Umbilical cord (tissue), 2 donors: ENCODE measurements around the gene CCL19. TPM values are rescaled to one million over a fixed set of nuclear protein-coding genes. Genes with fewer than 3 reads are reported as not detected.

Experiments
- DNase-seq: peaks from one replicate; pipeline ENCODE4 v3.0.0-alpha.2; 2015; ENCODE audit warnings: low spot score
- total RNA-seq: library from RNA; depleted of rRNA; stranded (reverse); fragments of >200 nt; gene quantifications from one replicate; pipeline ENCODE4 v1.2.3, GENCODE V29; 2014; ENCODE audit warnings: low replicate concordance; ENCODE audit not compliant: insufficient read depth

CCL19 gene
- total RNA-seq, 1 donor from 2014 or later = not detected

DNA sequence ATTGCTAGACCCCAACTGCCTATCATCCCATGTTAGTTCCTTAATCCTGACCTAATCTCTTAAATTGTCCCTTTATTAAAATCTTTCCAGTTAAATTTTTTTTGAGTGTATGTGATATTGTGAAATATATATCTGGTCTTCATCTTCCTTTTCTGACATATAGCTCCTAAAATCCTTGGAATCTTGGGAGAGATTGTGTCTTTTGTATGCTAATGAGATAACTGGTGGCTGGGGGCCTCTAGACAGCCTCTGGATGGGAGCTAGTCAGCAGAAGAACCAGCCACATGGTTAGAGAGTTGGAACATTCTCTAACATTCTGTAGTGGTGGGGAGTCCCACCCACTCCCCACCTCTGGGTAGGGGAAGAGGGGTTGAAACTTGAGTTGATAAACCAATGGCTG is 3.7 kb upstream of the CCL19 start:
- DNase-seq = no peak

GRCh38 chr9:34693560-34693959 is 2.5 kb upstream of the CCL19 start:
- no peak for DNase-seq

DNA sequence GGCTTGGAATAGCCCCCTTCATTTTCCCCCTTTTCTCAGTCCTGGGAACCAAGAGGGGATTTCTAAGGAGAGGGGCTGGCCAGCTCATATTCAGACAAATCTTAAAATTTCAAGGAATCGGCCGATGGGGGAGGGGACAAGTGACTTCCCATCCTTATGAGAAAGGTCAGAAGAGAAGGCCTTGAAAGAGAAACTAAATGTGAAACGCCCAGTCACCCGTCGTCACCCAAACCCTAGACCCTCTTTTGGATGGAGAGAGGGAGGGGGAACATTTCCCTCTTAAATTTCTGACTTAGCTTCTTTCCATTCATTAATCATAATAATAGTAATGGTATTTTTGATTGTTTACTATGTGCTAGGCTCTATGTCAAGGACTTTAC is 850 bp upstream of the CCL19 start:
- no peak for DNase-seq

DNA sequence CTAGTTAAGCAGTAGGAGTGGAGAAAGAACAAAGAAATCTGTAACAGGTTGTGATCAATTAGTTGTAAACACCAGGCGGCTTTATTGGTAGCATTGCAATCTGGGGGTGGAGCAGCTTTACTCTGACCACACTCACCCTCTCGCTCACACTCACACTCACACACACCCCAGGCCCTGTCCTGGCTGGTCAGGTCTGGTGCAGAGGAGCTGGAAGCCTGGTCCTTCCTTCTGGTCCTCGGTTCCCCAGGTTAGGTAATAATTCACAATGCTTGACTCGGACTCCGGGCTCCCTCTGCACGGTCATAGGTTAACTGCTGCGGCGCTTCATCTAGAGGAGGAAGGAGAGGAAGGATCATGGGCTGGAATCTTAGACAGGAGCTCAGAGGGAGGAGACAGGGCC is 1.6 kb downstream of the CCL19 start:
- no peak for DNase-seq

DNA sequence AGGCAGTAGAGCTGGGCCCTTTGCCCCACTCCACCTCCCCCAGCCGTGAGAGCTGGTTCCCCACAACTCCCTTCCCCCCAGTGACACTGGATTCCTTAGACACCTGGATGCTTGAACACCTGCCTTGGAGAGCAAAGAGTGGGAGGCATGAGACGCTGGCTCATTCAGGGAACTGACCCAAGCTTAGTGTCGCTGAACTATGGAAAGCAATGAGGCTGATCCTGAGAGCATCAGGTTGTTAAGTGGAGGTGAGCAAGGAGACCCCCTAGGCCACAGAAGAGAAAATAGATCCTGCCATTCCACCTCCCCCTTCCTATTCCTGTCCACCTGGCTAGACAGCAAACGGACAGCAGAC is 2.0 kb downstream of the CCL19 start:
- DNase-seq = no peak

DNA sequence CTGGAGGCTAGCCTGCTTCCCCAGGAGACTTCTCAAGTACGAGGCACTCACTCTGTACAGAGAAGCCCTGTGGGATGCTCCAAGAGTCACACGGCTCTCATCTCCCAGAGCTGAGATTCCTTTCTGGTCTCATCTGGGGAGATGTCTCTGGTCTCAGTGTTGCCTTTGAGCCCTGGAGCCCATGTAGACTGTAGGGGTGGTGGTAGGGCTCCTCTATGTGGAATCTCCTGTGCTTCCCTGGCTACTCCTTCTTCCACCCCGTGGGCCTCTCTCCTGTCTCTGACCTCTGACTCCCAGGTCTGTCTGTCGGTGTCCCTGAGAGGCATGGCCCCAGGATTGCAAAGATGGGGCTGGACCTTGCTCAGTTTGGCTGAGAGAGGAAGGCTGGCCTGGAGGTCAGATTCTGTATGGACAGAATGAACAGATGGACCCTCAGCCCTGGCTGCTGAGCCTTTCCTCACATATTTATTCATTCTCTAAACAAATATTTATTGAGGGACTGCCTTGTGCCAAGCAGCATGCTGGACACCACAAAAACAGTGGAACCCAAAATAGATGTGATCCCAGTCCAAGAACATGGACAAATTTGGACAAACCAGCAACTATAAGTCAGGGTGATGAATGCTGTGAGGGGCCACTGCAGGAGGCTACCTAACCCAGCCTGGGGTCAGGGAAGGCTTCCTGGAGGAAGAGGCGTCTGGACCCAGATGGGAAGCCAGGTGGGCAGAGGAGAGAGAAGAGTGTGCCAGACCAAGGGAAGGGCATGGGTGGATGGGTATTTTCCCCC is 2.6 kb downstream of the CCL19 start:
- DNase-seq = no peak

DNA sequence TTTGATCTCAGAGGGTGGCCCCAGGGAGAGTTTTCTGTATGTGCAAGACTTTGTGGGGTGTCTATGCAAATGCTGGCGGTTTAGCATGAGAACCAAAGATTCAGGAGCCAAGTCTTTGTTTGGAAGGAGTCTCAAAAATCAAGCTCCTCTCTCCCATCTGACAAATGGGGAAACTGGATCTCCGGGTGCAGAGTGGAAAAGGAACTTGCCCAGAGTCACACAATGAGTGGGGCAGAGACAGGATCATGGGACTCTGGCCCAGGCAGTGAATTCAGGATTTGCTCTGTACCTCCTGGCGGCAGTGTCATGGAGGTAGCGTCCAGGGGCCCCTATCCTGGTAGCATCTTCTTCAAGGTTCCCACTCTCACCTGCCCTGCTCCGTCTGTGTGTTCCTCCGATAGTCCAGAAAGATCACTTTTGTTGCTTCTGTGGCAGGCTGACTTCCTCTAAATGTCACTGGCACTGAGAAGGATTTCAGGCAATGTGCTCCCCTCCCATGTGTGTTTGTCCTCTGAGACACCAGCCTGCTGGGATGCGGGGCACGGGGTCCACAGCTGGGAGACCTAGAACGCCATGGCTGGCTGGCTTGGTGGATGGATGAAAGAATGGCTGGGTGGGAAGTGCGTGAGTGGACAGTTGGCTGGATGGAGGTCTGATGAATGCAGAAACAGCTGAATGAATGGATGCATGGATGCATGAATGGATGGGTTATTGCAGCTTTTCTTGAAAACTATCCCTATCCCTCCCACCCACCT is 3.6 kb downstream of the CCL19 start:
- DNase-seq = no peak

DNA sequence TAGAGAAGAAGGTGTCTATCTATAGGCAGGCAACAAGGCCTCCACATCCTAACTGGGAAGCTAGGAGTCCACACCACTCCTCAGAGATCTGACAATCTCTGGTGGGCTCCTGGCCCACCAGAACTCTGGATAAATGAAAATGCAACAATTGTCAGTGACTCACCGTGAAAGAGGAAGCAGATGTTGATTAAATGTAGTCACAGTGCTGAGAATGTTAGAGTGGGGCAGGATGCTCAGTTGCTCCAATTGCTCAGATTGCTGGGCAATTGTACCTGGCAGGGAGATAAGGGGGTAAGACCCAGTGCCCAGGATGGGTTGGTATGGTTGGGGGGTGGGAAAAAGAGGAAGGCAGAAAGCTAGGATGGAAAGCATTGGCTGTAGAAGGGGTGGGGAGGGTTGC is 4.3 kb downstream of the CCL19 start:
- DNase-seq = no peak

DNA sequence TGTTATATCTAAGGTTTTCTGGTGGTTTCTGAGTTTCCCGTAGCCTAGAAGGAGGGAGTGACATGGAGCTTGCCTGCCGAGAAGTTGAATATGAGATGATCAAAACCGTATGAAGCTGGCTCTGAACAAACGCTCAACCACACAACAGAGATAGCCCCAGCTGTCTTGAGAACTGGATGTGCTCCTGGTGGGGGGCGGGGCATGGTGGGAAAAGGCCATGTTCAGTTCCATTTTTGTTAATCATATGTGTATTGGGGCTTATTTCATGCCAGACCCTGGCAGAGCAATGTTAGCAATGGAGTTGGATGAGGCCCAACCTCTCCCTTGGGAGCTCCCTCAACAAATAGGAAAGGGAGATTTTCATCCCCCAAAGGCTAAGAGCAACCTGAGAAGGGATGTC is 4.8 kb downstream of the CCL19 start:
- no peak for DNase-seq

DNA sequence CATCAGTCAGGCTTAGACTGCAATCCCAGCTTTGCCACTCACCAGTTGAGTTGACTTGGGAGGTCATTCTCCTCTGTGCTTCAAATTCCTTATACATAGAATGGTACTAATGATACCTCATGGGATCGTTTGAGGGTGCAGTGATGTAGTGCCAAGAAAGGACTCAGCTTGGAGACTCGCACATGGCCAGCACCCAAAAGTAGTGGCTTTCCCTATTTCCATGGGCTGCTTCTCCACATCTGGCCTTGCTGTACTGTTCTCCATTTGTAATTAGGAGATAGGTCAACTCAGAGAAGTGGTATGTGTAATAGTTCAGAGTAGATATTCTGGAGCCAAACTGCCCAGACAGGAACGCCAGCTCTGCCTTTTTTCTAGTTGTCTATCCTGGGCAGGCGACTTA is 5.5 kb downstream of the CCL19 start:
- no peak for DNase-seq

GRCh38 chr9:34684816-34685215 is 6.3 kb downstream of the CCL19 start:
- no peak for DNase-seq

GRCh38 chr9:34684145-34684544 is 6.9 kb downstream of the CCL19 start:
- no peak for DNase-seq

- DNase-seq = no peak
Measured at GRCh38 chr9:34675869-34676268, 15.2 kb downstream of the CCL19 start.

DNA sequence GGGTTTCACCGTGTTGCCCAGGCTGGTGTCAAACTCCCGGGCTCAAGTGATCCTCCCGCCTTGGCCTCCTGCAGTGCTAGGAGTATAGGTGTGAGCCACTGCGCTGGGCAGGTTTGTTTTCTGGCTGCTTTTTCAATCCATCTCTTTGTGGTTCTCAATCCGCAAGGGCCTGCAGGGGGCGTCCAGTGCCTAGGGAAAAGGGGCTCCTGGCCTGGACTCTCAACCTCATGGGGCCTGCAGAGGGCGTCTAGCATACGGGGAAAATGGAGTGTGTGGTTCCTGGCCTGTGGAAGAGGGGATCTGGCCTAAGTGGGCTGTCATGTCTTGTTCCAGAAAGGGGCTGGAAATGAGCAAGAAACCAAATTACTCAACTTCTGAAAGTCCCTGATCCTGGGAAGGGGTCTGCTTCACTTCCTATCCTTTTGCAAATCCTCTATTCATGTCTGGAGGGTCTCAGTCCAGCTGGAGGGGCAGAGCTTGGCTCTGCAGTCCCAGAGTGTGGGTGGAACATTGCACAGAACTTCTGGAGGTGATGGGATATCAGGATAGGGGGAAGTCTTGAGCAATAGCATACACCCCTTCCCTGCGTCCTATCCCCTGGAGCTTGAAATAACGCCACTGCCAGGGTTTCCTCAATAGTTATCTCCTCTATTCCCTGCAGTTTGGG is 15.9 kb downstream of the CCL19 start:
- peak; percentile 35 for DNase-seq

DNA sequence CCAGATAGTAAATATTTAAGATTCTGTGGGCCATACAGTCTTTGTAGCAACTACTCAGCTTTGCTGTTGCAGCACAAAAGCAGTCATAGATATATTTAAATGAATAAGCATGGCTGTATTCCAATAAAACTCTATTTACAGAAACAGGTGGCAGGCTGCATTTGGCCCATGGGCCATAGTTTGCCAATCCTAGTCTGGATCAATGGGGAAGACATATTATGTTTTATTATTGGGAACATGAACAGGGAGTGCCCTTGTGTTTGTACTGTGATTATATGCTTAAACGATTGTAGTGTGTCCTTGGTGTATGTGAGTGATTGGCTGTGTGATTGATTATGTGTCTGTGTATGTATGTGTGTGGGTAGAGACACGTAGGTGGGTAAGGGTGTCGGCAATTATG is 16.6 kb downstream of the CCL19 start:
- no peak for DNase-seq

GRCh38 chr9:34671307-34671706 is 19.8 kb downstream of the CCL19 start:
- no peak for DNase-seq

- DNase-seq = no peak
Measured at GRCh38 chr9:34669809-34670562, 21.1 kb downstream of the CCL19 start.

- DNase-seq = peak; percentile 97
Measured at GRCh38 chr9:34665381-34666250, 25.5 kb downstream of the CCL19 start.

DNA sequence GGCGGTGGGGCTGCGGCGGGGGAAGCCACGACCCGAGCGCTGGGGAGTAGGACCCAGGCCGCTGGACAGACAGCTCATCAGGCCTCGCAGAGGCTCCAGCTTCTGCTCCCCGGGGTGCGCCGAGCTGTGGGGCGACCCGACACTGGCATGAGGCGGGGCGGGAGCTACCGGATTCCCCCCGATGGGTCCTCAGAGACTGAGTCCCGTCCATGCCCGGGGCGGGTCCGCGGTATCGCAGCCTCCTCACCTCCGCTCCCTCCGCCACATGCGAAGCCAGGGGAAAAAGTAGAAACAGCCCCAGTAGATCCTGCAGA is 26.1 kb downstream of the CCL19 start:
- DNase-seq = no peak

DNA sequence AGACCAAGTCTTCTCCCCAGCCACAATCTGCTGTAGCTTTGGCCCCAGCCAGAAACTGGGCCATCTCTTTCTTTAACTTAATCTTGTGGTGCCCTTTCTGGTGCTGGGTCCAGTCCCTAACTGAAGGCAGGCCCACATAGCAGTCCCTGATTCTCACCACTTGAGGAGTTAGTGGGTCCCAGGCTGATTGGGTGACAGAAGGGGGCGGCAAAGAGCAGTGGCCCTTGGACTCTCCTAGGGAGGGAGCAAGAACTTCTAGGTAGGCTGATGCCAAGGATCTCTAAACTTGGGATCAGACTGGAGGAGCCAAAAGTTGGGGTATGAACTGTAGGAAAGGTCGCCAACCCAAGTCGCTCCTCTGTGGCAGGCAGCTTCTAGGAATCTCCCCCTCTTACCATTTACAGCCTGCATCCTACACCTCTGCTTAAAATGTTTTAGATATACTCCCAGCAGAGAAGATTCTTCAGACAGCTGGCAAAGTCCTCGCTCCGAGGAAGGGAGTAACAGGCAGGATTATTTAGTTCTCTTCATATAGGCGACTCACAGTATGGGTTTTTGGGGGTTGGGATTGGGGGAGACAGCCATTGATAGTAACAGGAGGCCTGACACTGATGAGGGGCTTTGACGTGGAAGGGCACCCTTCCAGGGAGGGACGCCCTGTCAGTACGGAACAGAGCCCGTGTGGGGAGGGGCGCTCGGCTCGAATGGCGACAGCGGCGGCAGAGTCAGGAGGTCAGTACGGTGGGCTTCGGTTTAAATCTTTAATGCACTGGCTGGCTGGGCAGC is 26.6 kb downstream of the CCL19 start:
- peak; percentile 74 for DNase-seq

DNA sequence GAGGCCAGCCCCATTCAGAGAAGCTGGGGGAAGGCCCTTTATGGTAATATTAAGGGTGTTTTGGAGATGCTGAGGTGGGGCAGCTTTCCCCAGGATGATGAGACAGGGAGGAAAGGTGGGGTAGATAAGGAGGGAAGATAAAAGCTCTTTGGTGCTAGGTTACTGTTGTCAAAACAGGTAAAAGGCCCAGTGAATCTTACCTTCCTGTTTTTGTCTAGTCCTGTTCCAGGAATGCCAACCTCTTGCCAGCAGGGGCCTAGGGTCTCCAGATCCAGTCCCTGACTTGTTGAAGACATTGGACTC is 27.8 kb downstream of the CCL19 start:
- peak; percentile 34 for DNase-seq
